Neuronal stem cell (in vitro differentiated cells): ENCODE measurements around the gene MAML1.

Source experiments
- DNase-seq: peaks from one replicate; pipeline ENCODE4 v3.0.0-alpha.2; 2013; ENCODE audit warnings: low spot score
- H2AFZ ChIP-seq: one replicate; pipeline ENCODE4 v1.6.1; 2013; ENCODE audit warnings: mild to moderate bottlenecking, low read length, inconsistent platforms
- H2AK5ac ChIP-seq: 2 replicates; pipeline ENCODE4 v1.6.1; 2013; ENCODE audit warnings: low read depth, mild to moderate bottlenecking, inconsistent platforms, low read length, moderate library complexity, mixed read lengths
- H2BK120ac ChIP-seq: 2 replicates; pipeline ENCODE4 v1.6.1; 2013; ENCODE audit warnings: low read depth, mild to moderate bottlenecking, inconsistent platforms, low read length, moderate library complexity, mixed read lengths
- H2BK12ac ChIP-seq: one replicate; pipeline ENCODE4 v1.6.1; 2013; ENCODE audit warnings: low read length, inconsistent platforms
- H2BK15ac ChIP-seq: 2 replicates; pipeline ENCODE4 v1.6.1; 2013; ENCODE audit warnings: mild to moderate bottlenecking, low read length, inconsistent platforms, mixed read lengths
- H2BK5ac ChIP-seq: one replicate; pipeline ENCODE4 v1.6.1; 2013; ENCODE audit warnings: inconsistent platforms, mild to moderate bottlenecking, low read length, moderate library complexity
- H3K14ac ChIP-seq: one replicate; pipeline ENCODE4 v1.6.1; 2013; ENCODE audit warnings: low read length, inconsistent platforms
- H3K18ac ChIP-seq: 2 replicates; pipeline ENCODE4 v1.6.1; 2013; ENCODE audit warnings: low read length, inconsistent platforms
- H3K23ac ChIP-seq: 2 replicates; pipeline ENCODE4 v1.6.1; 2013; ENCODE audit warnings: low read depth, mild to moderate bottlenecking, mixed read lengths, low read length, inconsistent platforms; ENCODE audit not compliant: poor library complexity
- H3K27ac ChIP-seq: replicated peaks from 3 replicates; pipeline ENCODE4 v1.5.1; 2013; ENCODE audit warnings: low read length, inconsistent platforms
- H3K27me3 ChIP-seq, 3 experiments: 2 replicates each; pipeline ENCODE4 v1.6.1; 2013; ENCODE audit warnings: low read length in 3 of 3, mild to moderate bottlenecking in 2 of 3, inconsistent platforms in 1 of 3, low read depth in 1 of 3, mixed read lengths in 1 of 3, moderate library complexity in 1 of 3; ENCODE audit not compliant: control insufficient read depth in 3 of 3, insufficient read depth in 3 of 3
- H3K36me3 ChIP-seq, 2 donors: replicated peaks in 1 of 2; 2 replicates each; pipeline ENCODE4 v1.6.1; 2013; ENCODE audit warnings: low read length in 2 of 2; ENCODE audit not compliant: control insufficient read depth in 2 of 2, insufficient read depth in 2 of 2
- H3K4ac ChIP-seq: 2 replicates; pipeline ENCODE4 v1.6.1; 2013; ENCODE audit warnings: inconsistent platforms, mild to moderate bottlenecking, low read length, moderate library complexity
- H3K4me1 ChIP-seq, 2 donors: 1 replicate in 1 of 2; 2 replicates in 1 of 2; pipeline ENCODE4 v1.6.1; 2013; ENCODE audit warnings: low read length in 2 of 2, low read depth in 1 of 2; ENCODE audit not compliant: control insufficient read depth in 2 of 2, insufficient read depth in 1 of 2
- H3K4me2 ChIP-seq: one replicate; pipeline ENCODE4 v1.6.1; 2013; ENCODE audit warnings: mild to moderate bottlenecking, low read length, inconsistent platforms; ENCODE audit not compliant: insufficient read depth, poor library complexity, severe bottlenecking
- H3K4me3 ChIP-seq, 2 donors: 2 replicates each; pipeline ENCODE4 v1.5.1; 2013; ENCODE audit warnings: low read length in 2 of 2, mild to moderate bottlenecking in 2 of 2, inconsistent platforms in 1 of 2, moderate library complexity in 1 of 2
- H3K79me1 ChIP-seq: one replicate; pipeline ENCODE4 v1.6.1; 2013; ENCODE audit warnings: low read depth, mild to moderate bottlenecking, inconsistent platforms, low read length, moderate library complexity
- H3K9ac ChIP-seq: one replicate; pipeline ENCODE4 v1.6.1; 2013; ENCODE audit warnings: mild to moderate bottlenecking, low read depth, low read length, inconsistent platforms; ENCODE audit not compliant: poor library complexity
- H3K9me3 ChIP-seq, 2 donors: replicated peaks in 1 of 2; 2 replicates each; pipeline versions ENCODE3 to v1.6.1; 2013; ENCODE audit warnings: low read length in 2 of 2, mild to moderate bottlenecking in 2 of 2, inconsistent platforms in 1 of 2, low read depth in 1 of 2, mixed read lengths in 1 of 2, moderate library complexity in 1 of 2; ENCODE audit not compliant: control insufficient read depth in 2 of 2, insufficient read depth in 1 of 2
- H4K8ac ChIP-seq: one replicate; pipeline ENCODE4 v1.6.1; 2013; ENCODE audit warnings: low read depth, mild to moderate bottlenecking, inconsistent platforms, low read length, moderate library complexity
- H4K91ac ChIP-seq: one replicate; pipeline ENCODE4 v1.6.1; 2013; ENCODE audit warnings: low read length, low read depth, mild to moderate bottlenecking, inconsistent platforms; ENCODE audit not compliant: poor library complexity
- WGBS, 2 donors: extraction: QIAGEN DNeasy Blood & Tissue Kit; methylation state at CpG; one replicate each; pipeline ENCODE4 v1.1.7; 2013; ENCODE audit warnings: missing lambda C conversion rate in 2 of 2, mixed read lengths in 1 of 2; ENCODE audit not compliant: insufficient read length in 2 of 2, insufficient replicate concordance in 1 of 2; ENCODE audit errors: extremely low coverage in 2 of 2; 5-methylcytosine and 5-hydroxymethylcytosine counted together

Gene MAML1

GRCh38 chr5:179780362-179780761, 47.7 kb downstream of the MAML1 start:
- no peak overlapping the region for H3K4ac ChIP-seq
- no peak overlapping the region for H2BK15ac ChIP-seq
- no peak overlapping the region for H2BK120ac ChIP-seq
- H2BK12ac ChIP-seq = no peak overlapping the region
- no peaks in the 10 kb centered on the region for H3K4me1 ChIP-seq
- H3K9me3 ChIP-seq = peaks cover 0 to 1% of the 10 kb centered on the region in 2 donors
- no CpG with 5 or more reads among the region's 7 CpGs for WGBS, 2 donors
- no peak overlapping the region for H2AK5ac ChIP-seq
- H2AFZ ChIP-seq = no peak overlapping the region
- no peak overlapping the region for H2BK5ac ChIP-seq
- H3K36me3 ChIP-seq = peaks cover 21 to 65% of the 10 kb centered on the region in 2 donors
- no peak overlapping the region for H3K4me3 ChIP-seq
- H4K91ac ChIP-seq = no peak overlapping the region
- H3K27me3 ChIP-seq = no peaks in the 10 kb centered on the region
- H3K23ac ChIP-seq = no peak overlapping the region
- no peak overlapping the region for H3K18ac ChIP-seq
- H4K8ac ChIP-seq = no peak overlapping the region
- no peak for DNase-seq
- no peak overlapping the region for H3K14ac ChIP-seq
- H3K9ac ChIP-seq = no peak overlapping the region
- no peaks in the 10 kb centered on the region for H3K79me1 ChIP-seq
- no peak overlapping the region for H3K27ac ChIP-seq
- no peak overlapping the region for H3K4me2 ChIP-seq

- Histone ChIP-seq H3K14ac (no peak overlapping the region), H2AFZ (no peak overlapping the region), H3K79me1 (no peaks in the 10 kb centered on the region), H4K91ac (no peak overlapping the region), H2BK12ac (no peak overlapping the region), H3K9ac (no peak overlapping the region), H3K23ac (peak overlapping the region; percentile 6), H3K4me1 (no peaks in the 10 kb centered on the region), H3K4me2 (no peak overlapping the region), H4K8ac (no peak overlapping the region), H2BK120ac (no peak overlapping the region), H3K27me3 (no peaks in the 10 kb centered on the region), H3K36me3 (peaks cover 11 to 50% of the 10 kb centered on the region in 2 donors), H3K4me3 (no peak overlapping the region), H3K9me3 (peaks cover 0 to 1% of the 10 kb centered on the region in 2 donors), H3K4ac (no peak overlapping the region), H2BK5ac (no peak overlapping the region), H2AK5ac (no peak overlapping the region), H2BK15ac (no peak overlapping the region), H3K18ac (no peak overlapping the region), H3K27ac (no peak overlapping the region)
- DNase-seq = no peak
- no CpG with 5 or more reads among the region's 4 CpGs for WGBS, 2 donors
Measured at GRCh38 chr5:179781846-179782245, 49.2 kb downstream of the MAML1 start.

GRCh38 chr5:179783128-179783527, 50.5 kb downstream of the MAML1 start:
- Histone ChIP-seq H3K23ac (no peak overlapping the region), H2BK12ac (no peak overlapping the region), H3K14ac (no peak overlapping the region), H2BK120ac (no peak overlapping the region), H4K91ac (no peak overlapping the region), H3K18ac (peak overlapping the region; percentile 42), H2AK5ac (no peak overlapping the region), H3K79me1 (no peaks in the 10 kb centered on the region), H3K36me3 (peaks cover 6 to 37% of the 10 kb centered on the region in 2 donors), H3K4me2 (no peak overlapping the region), H3K4me1 (no peaks in the 10 kb centered on the region), H2BK15ac (no peak overlapping the region), H3K27ac (no peak overlapping the region), H3K4ac (no peak overlapping the region), H2AFZ (no peak overlapping the region), H2BK5ac (no peak overlapping the region), H3K9me3 (peaks cover 0 to 1% of the 10 kb centered on the region in 2 donors), H4K8ac (no peak overlapping the region), H3K4me3 (no peak overlapping the region), H3K27me3 (no peaks in the 10 kb centered on the region), H3K9ac (no peak overlapping the region)
- no CpG with 5 or more reads among the region's 9 CpGs for WGBS, 2 donors
- DNase-seq = no peak

- peaks cover 0 to 3% of the 10 kb centered on the region in 2 donors for H3K36me3 ChIP-seq
- H2AFZ ChIP-seq = no peak overlapping the region
- H3K23ac ChIP-seq = peak overlapping the region; percentile 65
- H3K9ac ChIP-seq = no peak overlapping the region
- H4K91ac ChIP-seq = no peak overlapping the region
- peak overlapping the region; percentile 71 for H3K18ac ChIP-seq
- peaks cover 0 to 3% of the 10 kb centered on the region in 2 donors for H3K9me3 ChIP-seq
- H2AK5ac ChIP-seq = no peak overlapping the region
- DNase-seq = no peak
- no peak overlapping the region for H3K27ac ChIP-seq
- H3K4me3 ChIP-seq = no peak overlapping the region
- peak overlapping the region; percentile 56 for H3K14ac ChIP-seq
- no CpG with 5 or more reads among the region's 12 CpGs for WGBS, 2 donors
- no peak overlapping the region for H3K4me2 ChIP-seq
- no peak overlapping the region for H2BK15ac ChIP-seq
- no peaks in the 10 kb centered on the region for H3K27me3 ChIP-seq
- H2BK5ac ChIP-seq = no peak overlapping the region
- H2BK12ac ChIP-seq = no peak overlapping the region
- no peaks in the 10 kb centered on the region for H3K4me1 ChIP-seq
- no peak overlapping the region for H3K4ac ChIP-seq
- H4K8ac ChIP-seq = no peak overlapping the region
- H2BK120ac ChIP-seq = no peak overlapping the region
- no peaks in the 10 kb centered on the region for H3K79me1 ChIP-seq
Measured at GRCh38 chr5:179786861-179787260, 54.2 kb downstream of the MAML1 start.
